Fibroblast of mammary gland (primary cell): ENCODE measurements around the gene DSG4.

Source experiments
- DNase-seq: peaks from one replicate; pipeline ENCODE4 v3.0.0-alpha.2; 2010; ENCODE audit warnings: low read depth
- H3K4me3 ChIP-seq: 2 replicates; pipeline ENCODE4 v1.5.1; 2011; ENCODE audit warnings: low read depth, mild to moderate bottlenecking, low read length, moderate library complexity; ENCODE audit not compliant: control insufficient read depth
- TF ChIP-seq, protein P1 (sequence below): conservative IDR thresholded peaks from 2 replicates; pipeline ENCODE4 v1.5.1; 2011; ENCODE audit warnings: low read depth, low read length, inconsistent platforms; ENCODE audit not compliant: control insufficient read depth, insufficient read depth

DSG4 gene

DNA sequence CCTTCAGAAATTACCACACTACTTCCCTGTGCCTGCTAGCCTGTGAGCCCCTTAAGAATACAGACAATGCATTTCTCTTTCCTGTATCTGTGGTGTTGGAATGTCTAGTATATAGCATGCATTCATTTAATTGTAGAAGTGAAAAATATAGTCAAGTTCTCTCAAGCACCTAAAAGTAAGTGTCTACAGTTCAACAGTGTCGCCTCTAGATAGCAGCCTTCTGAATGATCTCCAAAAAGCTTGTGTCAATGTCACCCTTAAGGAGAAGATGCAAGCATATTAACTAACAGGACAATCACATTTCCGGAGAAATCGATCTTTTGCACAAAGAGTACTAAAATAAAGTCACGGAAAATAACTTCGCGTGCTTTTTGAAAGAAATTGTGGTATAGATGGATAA is 43.5 kb downstream of the DSG4 start:
- no peak for DNase-seq
- TF ChIP-seq, protein P1, sequence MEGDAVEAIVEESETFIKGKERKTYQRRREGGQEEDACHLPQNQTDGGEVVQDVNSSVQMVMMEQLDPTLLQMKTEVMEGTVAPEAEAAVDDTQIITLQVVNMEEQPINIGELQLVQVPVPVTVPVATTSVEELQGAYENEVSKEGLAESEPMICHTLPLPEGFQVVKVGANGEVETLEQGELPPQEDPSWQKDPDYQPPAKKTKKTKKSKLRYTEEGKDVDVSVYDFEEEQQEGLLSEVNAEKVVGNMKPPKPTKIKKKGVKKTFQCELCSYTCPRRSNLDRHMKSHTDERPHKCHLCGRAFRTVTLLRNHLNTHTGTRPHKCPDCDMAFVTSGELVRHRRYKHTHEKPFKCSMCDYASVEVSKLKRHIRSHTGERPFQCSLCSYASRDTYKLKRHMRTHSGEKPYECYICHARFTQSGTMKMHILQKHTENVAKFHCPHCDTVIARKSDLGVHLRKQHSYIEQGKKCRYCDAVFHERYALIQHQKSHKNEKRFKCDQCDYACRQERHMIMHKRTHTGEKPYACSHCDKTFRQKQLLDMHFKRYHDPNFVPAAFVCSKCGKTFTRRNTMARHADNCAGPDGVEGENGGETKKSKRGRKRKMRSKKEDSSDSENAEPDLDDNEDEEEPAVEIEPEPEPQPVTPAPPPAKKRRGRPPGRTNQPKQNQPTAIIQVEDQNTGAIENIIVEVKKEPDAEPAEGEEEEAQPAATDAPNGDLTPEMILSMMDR = no peak
- H3K4me3 ChIP-seq = no peak overlapping the region

GRCh38 chr18:31420524-31420923 is 43.9 kb downstream of the DSG4 start:
- no peak for DNase-seq
- no peak overlapping the region for H3K4me3 ChIP-seq
- TF ChIP-seq, protein P1 = no peak

DNA sequence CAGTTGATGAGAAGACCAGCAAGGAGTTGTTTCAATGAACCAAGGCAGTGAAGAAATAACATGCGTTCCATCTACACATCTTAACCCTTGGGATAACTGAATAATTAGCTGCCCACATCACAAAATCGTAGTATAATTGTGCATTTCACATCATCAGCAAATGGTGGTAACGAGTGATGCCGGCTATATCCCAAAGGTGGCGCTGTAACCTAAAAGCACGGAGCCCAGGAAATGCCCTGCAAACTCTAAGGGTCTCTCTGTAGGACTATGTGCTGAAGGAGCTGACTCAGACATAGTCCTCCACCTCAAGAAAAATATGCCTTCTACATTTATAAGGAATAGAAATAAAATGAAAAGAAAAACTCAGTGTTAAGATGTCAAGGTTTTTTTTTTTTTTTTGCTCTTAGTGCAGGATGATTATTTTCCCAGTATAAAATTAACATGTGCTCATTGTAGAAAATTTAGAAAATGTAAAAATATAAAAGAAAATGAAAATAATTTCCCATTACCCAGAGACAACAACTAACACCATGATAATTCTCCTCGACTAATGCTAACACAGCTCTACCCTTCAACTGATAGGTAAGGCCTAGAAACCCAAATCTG is 47.9 kb downstream of the DSG4 start:
- DNase-seq = peak; percentile 39
- TF ChIP-seq, protein P1 = peak; percentile 83
- H3K4me3 ChIP-seq = no peak overlapping the region

- TF ChIP-seq, protein P1 = no peak
- no peak for DNase-seq
- H3K4me3 ChIP-seq = no peak overlapping the region
Measured at GRCh38 chr18:31426021-31426420, 49.4 kb downstream of the DSG4 start.

DNA sequence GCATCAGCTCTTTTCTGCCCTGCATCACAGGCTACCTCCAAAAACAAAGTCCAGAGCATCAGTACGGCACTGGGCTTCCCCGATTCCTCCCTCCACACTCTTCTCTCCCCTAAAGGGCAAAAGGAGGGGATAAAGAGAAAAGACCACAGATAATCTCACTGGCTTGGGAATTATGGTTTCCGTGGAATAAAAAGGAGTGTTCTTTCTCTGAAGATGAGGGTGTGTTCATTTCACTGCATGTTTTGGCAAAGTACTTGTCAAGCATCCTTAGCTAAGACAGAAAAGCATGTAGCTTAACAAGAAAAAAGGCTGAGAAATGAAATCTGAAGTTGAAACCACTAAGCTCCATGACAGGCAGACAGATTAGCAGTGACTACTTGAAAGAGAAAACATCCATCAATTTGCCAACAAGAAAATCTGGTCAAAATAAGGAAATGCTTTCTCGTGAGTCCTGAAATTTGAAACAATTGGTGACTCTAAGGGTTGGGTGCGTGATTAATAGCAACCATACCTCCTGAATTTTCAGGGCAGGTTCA is 50.4 kb downstream of the DSG4 start:
- TF ChIP-seq, protein P1 = no peak
- H3K4me3 ChIP-seq = no peak overlapping the region
- DNase-seq = no peak

DNA sequence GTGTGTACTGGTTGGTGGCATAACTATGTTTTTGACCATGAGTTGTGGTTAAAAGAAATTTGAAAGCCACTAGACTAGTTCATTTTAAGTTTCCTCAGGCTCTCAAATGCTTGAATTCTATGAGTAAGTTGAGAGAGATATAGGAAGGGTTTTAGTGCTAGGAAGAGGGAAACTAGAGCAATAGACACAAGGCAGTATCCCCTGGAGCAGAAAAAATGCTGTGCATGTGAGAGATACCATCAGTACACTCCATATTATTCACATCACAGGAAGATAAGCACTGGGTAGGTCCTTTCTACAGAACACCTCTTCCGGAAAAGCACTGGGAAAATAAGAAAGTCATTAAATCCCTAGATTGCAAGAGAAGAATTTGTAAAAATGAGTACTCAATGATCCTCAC is 51.6 kb downstream of the DSG4 start:
- no peak overlapping the region for H3K4me3 ChIP-seq
- TF ChIP-seq, protein P1 = no peak
- no peak for DNase-seq
